Peyer's patch (tissue), 4 donors: ENCODE results near the gene SFXN2. TPM values are rescaled to one million over a fixed set of nuclear protein-coding genes. Genes with fewer than 3 reads are reported as not detected.
A peak's percentile ranks its signal among the peaks of the same experiment; 100 is the strongest.
"Not testable (repeated sequence)": the region's sequence is repeated elsewhere in the genome, so short reads cannot be mapped to it uniquely, and the experiment has no call there.

Experiments
- DNase-seq, 3 donors: peaks; one replicate each; pipeline ENCODE4 v3.0.0-alpha.2; 2017 to 2019
- H3K27ac ChIP-seq, 4 donors: fragments of 200-600 bp; sonication (generic); one replicate each; pipeline ENCODE4 v1.5.1; 2016 to 2019
- H3K27me3 ChIP-seq, 2 donors: fragments of 200-600 bp; sonication (generic); one replicate each; pipeline ENCODE4 v1.5.1; 2019
- H3K36me3 ChIP-seq, 3 donors: fragments of 200-600 bp; sonication (generic); one replicate each; pipeline ENCODE4 v1.5.1; 2016 to 2019
- H3K4me1 ChIP-seq, 4 donors: fragments of 200-600 bp; sonication (generic); one replicate each; pipeline ENCODE4 v1.5.1; 2016 to 2019
- H3K4me3 ChIP-seq, 4 donors: fragments of 200-600 bp; sonication (generic); 1 replicate in 3 of 4; 2 replicates in 1 of 4; pipeline ENCODE4 v1.5.1; 2016 to 2019; ENCODE audit warnings: mild to moderate bottlenecking in 1 of 4
- H3K9me3 ChIP-seq, 4 donors: fragments of 200-600 bp; sonication (generic); one replicate each; pipeline ENCODE4 v1.5.1; 2016 to 2019; ENCODE audit warnings: mild to moderate bottlenecking in 1 of 4
- POLR2A ChIP-seq, 2 donors: fragments of 450-650 bp; IDR thresholded peaks; one replicate each; pipeline ENCODE4 v1.5.1; 2017; ENCODE audit warnings: antibody characterized with exemption in 2 of 2, mild to moderate bottlenecking in 2 of 2, moderate library complexity in 2 of 2
- total RNA-seq, 4 donors: library from RNA; depleted of rRNA; stranded (reverse); fragments of >200 nt; gene quantifications; one replicate each; pipeline ENCODE4 v1.1.0, GENCODE V29; 2016
- TF ChIP-seq, protein P1 (sequence below), 6 experiments: fragments of 450-650 bp in 4 of 6; fragments of 200-600 bp in 2 of 6; sonication (generic) in 1 of 6; IDR thresholded peaks; one replicate each; pipeline ENCODE4 v1.5.1; 2017 to 2019; ENCODE audit warnings: antibody characterized with exemption in 6 of 6, mild to moderate bottlenecking in 3 of 6, moderate library complexity in 1 of 6

SFXN2 gene
- total RNA-seq, 4 donors from 2014 or later, result 1.9 to 37.1 (median 8.0) TPM

DNA sequence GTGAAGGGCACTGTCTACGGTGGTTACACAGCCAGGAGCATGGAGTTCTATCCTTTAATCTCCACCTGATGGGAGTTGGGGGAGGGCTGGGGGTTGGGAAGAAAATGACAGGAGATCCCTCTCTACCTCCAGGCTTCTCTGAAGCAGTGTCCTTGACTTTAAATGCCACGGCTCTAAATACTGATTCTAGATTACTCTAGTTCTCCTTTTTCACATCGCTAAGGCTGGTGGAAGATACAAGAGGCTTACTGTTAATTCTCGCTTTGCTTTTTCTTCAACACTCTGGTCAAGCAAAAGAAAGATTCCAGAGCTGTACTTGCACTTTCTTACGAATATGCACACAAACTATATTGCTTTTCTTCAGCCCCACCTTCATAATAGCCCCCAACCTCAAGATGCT is 30.7 kb upstream of the SFXN2 start:
- DNase-seq, result peak in 1 of 3 donors; percentile 14
- Histone ChIP-seq H3K4me1 (peaks cover 0 to 6% (median 1%) of the 10 kb centered on the region in 4 donors), H3K36me3 (peaks cover 0 to 13% (median 0%) of the 10 kb centered on the region in 3 donors), H3K27me3 (no peaks in the 10 kb centered on the region), H3K9me3 (no peaks in the 10 kb centered on the region), H3K27ac (no peak overlapping the region), H3K4me3 (no peak overlapping the region)
- TF ChIP-seq POLR2A (IDR thresholded peaks at IDR 0.05), result no peak
- TF ChIP-seq, protein P1, sequence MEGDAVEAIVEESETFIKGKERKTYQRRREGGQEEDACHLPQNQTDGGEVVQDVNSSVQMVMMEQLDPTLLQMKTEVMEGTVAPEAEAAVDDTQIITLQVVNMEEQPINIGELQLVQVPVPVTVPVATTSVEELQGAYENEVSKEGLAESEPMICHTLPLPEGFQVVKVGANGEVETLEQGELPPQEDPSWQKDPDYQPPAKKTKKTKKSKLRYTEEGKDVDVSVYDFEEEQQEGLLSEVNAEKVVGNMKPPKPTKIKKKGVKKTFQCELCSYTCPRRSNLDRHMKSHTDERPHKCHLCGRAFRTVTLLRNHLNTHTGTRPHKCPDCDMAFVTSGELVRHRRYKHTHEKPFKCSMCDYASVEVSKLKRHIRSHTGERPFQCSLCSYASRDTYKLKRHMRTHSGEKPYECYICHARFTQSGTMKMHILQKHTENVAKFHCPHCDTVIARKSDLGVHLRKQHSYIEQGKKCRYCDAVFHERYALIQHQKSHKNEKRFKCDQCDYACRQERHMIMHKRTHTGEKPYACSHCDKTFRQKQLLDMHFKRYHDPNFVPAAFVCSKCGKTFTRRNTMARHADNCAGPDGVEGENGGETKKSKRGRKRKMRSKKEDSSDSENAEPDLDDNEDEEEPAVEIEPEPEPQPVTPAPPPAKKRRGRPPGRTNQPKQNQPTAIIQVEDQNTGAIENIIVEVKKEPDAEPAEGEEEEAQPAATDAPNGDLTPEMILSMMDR (IDR thresholded peaks at IDR 0.05), result no peak

DNA sequence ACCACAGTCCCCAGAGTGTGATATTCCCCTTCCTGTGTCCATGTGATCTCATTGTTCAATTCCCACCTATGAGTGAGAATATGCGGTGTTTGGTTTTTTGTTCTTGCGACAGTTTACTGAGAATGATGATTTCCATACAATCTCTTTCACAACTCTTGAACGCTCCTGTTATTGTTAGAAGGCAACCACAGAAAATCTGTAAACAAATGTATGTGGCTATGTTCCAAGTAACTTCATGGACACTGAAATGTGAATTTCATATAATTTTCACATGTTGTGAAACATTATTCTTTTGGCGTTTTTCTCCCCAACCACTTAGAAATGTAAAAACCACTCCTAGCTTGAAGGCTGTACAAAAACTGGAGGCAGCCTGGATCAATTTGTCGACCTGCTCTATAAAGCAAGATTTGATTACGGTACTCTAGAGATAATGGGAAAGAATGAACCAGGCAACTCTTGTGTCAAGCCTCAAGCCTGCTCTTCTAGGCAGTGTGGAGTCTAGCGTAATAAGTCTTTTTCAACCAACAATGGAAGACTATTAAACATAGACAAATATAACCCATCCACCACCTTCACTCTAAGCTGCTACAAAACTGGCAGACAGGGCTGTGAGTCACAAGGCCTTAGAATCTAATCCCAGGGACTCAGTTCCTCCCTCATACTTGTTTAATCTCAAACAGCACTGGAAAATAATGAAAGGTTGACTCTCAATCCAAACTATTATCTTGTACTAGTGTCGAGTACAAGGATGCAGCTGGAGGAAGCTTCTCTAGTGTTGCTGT is 23.0 kb upstream of the SFXN2 start:
- H3K27me3 ChIP-seq, result no peaks in the 10 kb centered on the region
- no peaks in the 10 kb centered on the region for H3K4me1 ChIP-seq
- TF ChIP-seq, protein P1 (IDR thresholded peaks at IDR 0.05), result no peak
- peaks cover 0 to 6% (median 0%) of the 10 kb centered on the region in 3 donors for H3K36me3 ChIP-seq
- no peak overlapping the region for H3K4me3 ChIP-seq
- no peaks in the 10 kb centered on the region for H3K9me3 ChIP-seq
- no peak for DNase-seq
- H3K27ac ChIP-seq, result no peak overlapping the region

DNA sequence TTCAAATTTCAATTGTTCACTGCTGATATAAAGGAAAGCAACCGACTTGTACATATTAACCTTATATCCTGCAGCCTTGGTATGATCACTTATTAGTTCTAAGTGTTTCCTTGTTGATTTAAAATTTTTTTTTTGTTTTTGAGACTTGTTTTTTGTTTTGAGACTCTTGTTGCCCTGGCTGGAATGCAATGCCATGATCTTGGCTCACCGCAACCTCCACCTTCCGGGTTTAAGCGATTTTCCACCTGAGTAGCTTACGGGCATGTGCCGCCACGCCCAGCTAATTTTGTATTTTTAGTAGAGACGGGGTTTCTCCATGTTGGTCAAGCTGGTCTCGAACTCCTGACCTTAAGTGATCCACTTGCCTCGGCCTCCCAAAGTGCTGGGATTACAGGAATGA is 19.0 kb upstream of the SFXN2 start:
- DNase-seq, H3K4me1 ChIP-seq, H3K4me3 ChIP-seq, H3K27ac ChIP-seq, H3K9me3 ChIP-seq, H3K27me3 ChIP-seq: not testable (repeated sequence)
- peaks cover 0 to 11% (median 0%) of the 10 kb centered on the region in 3 donors for H3K36me3 ChIP-seq

DNA sequence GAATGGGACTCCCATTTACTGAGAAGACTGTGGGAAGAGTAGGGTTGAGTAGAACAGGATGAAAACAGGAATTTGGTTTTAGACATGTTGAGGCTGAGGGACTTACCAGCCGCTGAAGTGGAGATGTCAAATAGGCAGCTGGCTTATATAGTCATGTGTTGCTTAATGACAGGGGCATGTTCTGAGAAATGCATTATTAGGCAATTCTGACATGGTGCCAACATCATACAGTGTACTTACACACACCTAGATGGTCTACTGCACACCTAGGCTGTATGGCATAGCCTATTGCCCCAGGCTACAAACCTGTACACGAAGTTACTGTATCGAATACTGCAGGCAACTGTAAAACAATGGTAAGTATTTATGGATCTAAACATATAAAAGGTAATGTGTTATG is 17.7 kb upstream of the SFXN2 start:
- TF ChIP-seq, protein P1 (IDR thresholded peaks at IDR 0.05), result no peak
- no peak for TF ChIP-seq POLR2A (IDR thresholded peaks at IDR 0.05)
- Histone ChIP-seq H3K27ac (no peak overlapping the region), H3K27me3 (no peaks in the 10 kb centered on the region), H3K4me1 (no peaks in the 10 kb centered on the region), H3K4me3 (no peak overlapping the region), H3K36me3 (peaks cover 0 to 11% (median 0%) of the 10 kb centered on the region in 3 donors), H3K9me3 (no peaks in the 10 kb centered on the region)
- DNase-seq, result no peak

DNA sequence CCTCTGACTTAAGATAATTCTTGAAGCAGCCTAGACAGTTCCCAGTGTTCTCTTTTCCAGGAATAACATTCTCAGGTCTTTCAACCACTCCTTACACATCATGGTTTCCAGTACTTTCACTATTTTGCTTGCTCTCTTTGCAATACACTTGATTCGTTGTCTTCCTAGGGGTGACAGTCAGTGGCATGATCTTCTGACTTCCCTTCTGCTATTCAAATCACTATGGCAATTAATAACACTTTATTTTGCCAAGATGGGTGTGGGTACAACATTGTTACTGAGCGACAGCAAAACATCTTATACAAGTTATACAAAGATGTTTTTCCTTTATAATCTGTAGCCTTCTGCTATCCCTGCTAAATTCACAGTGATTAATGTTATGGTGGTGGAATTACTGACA is 15.5 kb upstream of the SFXN2 start:
- Histone ChIP-seq H3K36me3 (peaks cover 0 to 11% (median 0%) of the 10 kb centered on the region in 3 donors), H3K4me1 (no peaks in the 10 kb centered on the region), H3K9me3 (no peaks in the 10 kb centered on the region), H3K4me3 (no peak overlapping the region), H3K27me3 (no peaks in the 10 kb centered on the region), H3K27ac (no peak overlapping the region)
- no peak for TF ChIP-seq POLR2A (IDR thresholded peaks at IDR 0.05)
- TF ChIP-seq, protein P1 (IDR thresholded peaks at IDR 0.05), result no peak
- no peak for DNase-seq

DNA sequence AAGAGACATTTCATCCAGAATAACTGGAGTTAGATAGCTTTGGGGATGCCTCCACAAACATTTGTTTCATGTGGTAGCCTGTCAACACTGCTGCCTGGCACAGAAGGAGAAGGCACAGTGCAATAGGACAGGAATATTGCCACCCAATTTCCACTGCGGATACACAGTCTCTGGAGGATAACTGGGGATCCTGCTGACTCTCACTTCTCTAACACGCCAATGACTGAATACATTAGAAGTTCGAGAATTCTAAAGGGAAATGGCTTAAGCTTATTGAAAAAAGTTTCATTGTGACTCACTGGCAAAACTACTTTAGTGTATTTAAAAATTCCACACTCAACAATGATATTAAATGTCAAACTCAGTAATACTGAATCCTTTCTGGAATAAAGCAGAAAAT is 13.2 kb upstream of the SFXN2 start:
- Histone ChIP-seq H3K27ac (no peak overlapping the region), H3K9me3 (no peaks in the 10 kb centered on the region), H3K27me3 (no peaks in the 10 kb centered on the region), H3K36me3 (peaks cover 0 to 7% (median 0%) of the 10 kb centered on the region in 3 donors), H3K4me3 (no peak overlapping the region), H3K4me1 (no peaks in the 10 kb centered on the region)
- no peak for DNase-seq
- TF ChIP-seq POLR2A (IDR thresholded peaks at IDR 0.05), result no peak
- TF ChIP-seq, protein P1 (IDR thresholded peaks at IDR 0.05), result no peak
